Stimulated activated CD8-positive, alpha-beta memory T cell treated with anti-CD3 and anti-CD28 coated beads, Interleukin-15, amount 100 ng/mL, for 24 hours (primary cell): ENCODE results near the gene PPP1R16B.
"Not testable (repeated sequence)": the region's sequence is repeated elsewhere in the genome, so short reads cannot be mapped to it uniquely, and the experiment has no call there.

ENCODE experiments used
- DNase-seq: peaks from one replicate; pipeline ENCODE4 v3.0.0-alpha.2; 2020; ENCODE audit warnings: low read depth

Gene PPP1R16B

DNA sequence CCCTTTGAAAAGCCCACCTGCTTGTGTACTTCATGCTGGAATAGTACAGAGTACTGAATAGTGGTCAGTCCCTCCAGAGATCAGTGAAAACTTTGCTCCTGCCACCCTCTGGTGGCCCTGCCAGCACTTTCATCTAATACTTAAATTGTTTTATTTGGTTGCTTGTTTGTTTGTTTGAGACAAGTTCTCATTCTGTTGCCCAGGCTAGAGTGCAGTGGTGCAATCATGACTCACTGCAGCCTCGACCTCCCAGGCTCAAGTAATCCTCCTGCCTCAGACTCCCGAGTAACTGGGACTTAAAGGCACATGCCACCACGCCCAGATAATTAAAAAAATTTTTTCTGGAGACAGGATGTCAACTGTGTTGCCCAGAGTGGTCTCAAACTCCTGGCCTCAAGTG lies 129.8 kb downstream of the PPP1R16B start:
- no peak for DNase-seq

DNA sequence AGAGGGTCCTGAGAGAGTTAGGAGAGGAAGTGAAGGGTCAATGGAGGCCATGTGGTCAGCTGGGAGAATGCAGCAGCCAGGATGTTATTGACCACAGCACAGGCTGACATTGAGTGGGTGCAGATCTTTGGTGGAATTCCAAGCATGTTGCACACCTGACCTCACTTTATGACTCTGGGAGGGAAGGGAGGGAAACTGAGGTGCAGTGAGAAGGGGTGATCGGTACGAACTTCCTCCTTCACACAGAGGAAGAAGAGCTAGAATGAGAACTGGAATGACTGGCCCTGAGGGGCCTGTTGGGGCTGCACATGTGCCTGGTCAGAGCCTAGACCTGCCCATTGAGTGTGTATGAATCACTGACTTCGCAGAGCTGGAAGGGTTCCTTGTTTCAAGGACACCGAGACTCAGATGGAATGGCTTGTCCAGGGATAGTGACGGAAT lies 130.5 kb downstream of the PPP1R16B start:
- DNase-seq = no peak

DNA sequence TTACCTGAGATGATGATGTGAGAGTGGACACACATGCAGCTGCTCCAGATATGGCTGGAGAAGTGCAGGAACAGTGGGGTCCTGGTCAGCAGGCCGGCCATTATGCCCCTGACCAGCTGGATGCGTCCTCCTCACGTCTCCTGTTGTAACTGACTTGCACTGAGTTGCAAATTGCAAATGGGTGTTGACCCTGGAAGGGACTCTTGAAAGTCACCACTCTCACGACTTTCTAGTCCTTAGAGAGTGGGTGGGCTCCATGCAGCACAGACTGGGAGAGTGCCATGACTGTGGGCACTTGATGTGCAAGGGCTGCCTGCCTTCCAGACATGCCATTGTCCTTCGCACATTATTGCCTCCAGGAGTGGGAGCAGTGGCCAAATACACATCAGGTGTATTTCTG lies 131.5 kb downstream of the PPP1R16B start:
- no peak for DNase-seq

GRCh38 chr20:38937978-38938473 lies 132.5 kb downstream of the PPP1R16B start:
- no peak for DNase-seq

DNA sequence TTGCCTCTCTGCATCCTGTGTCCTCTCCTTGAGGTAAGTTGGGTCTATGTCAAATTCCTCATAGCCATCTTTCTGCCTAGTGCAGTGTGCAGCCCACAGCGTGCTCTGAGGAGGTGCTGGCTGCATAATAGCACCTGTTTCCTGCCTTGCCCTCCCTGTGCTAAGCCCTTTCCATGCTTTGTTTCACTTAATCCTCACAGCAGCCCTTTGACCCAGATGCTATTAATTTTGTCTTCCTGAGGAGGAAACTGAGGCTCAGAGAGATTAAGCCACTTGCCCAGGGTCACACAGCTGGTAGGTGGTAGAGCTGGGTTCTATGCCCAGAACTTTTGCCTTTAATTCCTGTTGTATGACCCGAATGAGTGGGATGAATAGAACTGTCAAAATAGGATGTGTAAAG lies 134.2 kb downstream of the PPP1R16B start:
- no peak for DNase-seq

DNA sequence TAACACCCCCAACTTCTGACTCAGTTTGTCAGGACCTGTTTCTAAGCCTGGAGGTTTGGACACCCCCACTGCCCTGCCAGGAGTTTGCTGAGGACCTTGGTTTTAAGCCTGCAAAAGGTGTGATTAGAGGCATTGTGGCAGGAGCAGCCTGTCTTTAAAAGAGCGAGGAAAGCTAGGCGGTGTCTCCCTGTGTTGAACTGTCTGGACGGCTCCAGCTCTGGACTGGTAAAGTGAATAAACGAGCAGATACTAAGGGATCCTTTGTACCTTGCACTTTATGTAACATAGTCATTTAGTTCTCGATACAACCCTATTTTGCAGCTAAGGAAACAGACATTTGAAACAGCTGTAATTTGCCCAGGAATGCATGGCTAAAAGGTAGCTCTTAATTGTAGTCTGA lies 135.1 kb downstream of the PPP1R16B start:
- no peak for DNase-seq

GRCh38 chr20:38941726-38942389 lies 136.4 kb downstream of the PPP1R16B start:
- DNase-seq = no peak

GRCh38 chr20:38945012-38945411 lies 139.5 kb downstream of the PPP1R16B start:
- DNase-seq = no peak

DNA sequence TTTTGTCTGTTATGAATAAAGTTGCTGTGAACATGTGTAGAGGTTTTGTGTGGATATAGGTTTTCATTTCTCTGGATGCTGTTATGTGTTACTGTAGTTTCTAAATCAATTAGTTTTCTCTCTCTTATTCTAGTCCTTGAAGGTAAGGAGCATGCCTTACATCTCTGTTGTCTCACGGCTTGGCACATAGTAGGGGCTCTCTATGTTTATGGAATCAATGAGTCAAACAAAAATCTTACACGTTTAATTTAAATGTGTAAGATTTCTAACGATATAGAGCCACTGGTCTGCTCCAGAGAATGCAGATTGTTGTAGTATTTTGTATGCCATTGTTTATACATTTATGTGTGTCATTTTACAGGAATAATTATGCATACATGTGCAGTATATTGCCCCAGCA lies 141.3 kb downstream of the PPP1R16B start:
- no peak for DNase-seq

DNA sequence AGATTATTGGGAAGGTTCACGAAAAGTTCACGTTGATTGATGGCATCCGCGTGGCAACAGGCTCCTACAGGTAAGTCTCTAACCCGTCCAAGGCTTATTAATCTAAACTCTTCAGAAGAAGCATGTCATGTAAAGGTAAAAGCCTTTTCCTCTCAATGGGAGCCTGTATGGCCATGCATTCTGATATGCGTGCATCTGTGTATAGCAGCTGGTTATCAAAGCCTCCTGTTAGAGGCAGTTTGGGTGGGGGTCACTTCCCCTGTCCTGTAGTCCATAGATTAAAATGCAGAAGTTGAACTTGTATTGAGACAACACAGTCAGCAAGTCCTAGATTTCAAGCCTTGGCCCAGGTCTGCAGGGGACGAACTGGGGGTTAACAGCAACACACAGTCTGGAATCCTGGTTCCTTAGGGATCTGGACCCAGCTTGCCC lies 142.4 kb downstream of the PPP1R16B start:
- DNase-seq = no peak

DNA sequence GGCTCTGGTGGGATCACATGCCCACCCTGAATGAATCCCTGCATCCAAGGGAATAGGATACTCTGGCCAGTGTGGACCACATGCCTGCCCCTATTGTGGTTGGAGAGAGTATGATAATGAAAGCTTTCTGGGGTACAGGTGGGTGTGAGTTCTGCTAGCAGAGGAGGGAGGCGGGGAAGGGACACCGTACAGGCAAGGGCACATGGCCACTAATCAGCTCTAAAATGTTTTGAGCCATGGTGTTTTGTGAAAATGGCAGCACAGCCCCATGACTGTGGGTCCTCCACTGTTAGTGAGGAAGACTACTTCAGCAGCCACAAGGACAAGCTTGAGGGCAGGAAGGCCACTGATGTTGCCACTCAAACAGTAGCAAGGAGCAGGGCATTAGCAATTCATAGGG lies 144.8 kb downstream of the PPP1R16B start:
- DNase-seq = no peak

DNA sequence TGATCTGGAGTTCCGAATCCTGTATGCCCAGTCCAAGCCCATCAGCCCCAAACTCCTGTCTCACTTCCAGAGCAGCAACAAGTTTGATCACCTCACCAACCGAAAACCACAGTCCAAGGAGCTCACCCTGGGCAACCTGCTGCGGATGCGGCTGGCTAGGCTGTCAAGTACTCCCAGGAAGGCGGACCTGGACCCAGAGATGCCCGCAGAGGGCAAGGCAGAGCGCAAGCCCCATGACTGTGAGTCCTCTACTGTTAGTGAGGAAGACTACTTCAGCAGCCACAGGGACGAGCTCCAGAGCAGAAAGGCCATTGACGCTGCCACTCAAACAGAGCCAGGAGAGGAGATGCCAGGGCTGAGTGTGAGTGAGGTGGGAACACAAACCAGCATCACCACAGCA lies 146.1 kb downstream of the PPP1R16B start:
- no peak for DNase-seq

GRCh38 chr20:38952153-38952552 lies 146.7 kb downstream of the PPP1R16B start:
- DNase-seq = no peak

DNA sequence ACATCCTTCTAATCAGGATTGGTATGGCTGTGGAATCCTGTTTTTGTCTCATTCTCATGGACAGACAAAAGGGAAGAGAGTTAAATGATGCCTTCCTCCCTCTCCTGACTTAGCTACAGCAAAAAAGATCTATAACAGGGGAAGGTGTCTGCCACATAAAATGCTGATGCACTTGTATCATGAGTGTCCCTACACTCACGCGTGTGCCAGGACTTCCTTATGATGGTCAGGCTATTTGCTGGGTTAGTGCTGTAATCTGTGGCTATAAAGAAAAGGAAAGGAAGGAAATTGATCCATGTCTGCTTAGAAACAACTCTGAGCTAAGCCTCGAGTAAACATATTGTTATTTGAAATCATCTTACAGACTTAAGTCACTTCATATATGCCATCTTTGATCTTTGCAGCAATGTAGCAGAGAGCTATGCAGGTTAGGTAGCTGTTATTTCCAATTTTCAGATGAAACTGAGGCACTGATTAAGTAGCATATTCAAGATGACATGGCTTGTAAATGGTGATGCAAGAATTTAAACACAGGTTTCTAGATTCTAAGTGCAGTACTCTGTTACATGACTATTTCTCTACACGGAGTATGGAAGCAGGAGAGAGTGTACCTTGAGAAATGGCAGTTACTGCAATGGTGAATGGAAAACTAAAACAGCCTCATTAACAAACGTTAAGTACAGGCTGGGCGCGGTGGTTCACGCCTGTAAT lies 148.3 kb downstream of the PPP1R16B start:
- DNase-seq = no peak

GRCh38 chr20:38957235-38957876 lies 151.9 kb downstream of the PPP1R16B start:
- DNase-seq = no peak

- DNase-seq = no peak
Measured at GRCh38 chr20:38957915-38958485, 152.5 kb downstream of the PPP1R16B start.

- DNase-seq = not testable (repeated sequence)
Measured at GRCh38 chr20:38960187-38960687, 154.7 kb downstream of the PPP1R16B start.

DNA sequence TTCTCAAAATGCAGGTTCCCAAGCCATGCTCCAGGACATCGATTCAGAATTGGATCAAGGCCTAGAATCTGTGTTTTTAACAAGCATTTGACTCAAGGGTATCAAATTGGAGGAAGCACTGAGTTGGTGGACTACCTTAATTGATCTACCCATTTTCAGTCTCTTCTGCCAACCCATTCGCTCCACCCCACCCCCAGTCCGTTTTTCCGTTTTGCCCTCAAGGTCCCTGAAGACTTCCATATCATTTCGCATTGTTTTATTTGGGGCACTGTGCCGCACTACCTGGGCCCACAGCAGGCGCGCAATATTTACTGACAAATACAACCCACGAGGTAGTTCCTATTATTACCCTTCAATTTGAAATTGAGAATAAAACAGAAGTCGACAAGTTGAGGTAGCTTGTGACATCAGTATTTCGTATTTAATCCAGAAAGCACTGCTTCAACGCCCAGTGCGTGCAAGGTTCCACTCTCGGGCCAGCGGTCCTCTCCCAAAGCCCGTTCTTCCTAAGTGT lies 156.1 kb downstream of the PPP1R16B start:
- no peak for DNase-seq

- DNase-seq = peak; percentile 95
Measured at GRCh38 chr20:38962044-38962927, 156.8 kb downstream of the PPP1R16B start, which contains the start of gene DHX35. Gene DHX35 (plus strand): TSS chr20:38962344. CDS start chr20:38962368, 24 bp downstream.

DNA sequence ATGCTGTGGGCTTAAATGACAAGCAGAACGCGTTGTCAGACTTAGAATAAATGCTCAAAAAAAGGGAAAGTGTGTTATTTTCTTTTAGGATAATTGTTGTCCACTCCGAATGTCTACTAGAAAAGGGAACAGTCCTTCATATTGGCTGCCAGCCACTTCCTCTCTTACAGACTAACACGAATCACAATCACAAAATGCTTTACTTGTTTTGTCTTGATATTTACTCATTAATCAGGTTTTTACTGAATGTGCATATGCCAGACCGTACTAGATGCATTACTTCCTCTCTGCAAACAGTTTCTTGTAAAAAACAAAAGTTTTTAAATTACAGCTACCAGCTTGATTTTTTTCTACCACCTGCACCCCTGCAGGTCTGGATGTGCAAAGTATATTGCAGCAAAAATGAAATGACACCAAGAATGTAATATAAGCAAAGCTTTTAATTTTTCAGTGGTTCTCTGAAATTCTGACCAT lies 157.5 kb downstream of the PPP1R16B start:
- DNase-seq = no peak

DNA sequence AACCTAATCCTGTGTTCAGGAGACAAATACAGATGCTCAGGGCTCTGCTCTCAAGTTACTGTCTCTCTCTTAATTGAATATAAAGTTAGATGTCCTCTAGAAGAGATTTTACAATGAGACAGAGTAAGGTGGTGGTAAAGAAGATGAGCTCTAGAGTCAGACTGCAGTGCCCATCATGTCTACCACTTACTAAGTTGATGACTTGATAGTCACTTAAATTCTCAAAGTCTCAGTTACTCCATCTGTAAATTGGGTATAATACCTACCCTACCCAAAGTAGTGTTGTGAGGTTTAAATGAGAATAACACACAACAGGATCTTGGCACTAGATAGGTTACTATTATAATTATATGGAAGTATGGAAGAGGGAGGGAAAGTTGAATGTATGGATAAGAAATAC lies 158.2 kb downstream of the PPP1R16B start:
- no peak for DNase-seq
